Nephron progenitor cell (in vitro differentiated cells): ENCODE measurements around the gene DTYMK.

Source experiments
- DNase-seq: peaks from one replicate; pipeline ENCODE4 v3.0.0; 2021
- H3K27ac Mint-ChIP-seq: 2 replicates; pipeline ENCODE4 v1.8.0; 2021; ENCODE audit warnings: mild to moderate bottlenecking, moderate library complexity, mixed read lengths
- H3K27me3 Mint-ChIP-seq: 2 replicates; pipeline ENCODE4 v1.8.0; 2021; ENCODE audit warnings: mild to moderate bottlenecking, low read depth, mixed read lengths; ENCODE audit not compliant: poor library complexity
- H3K36me3 Mint-ChIP-seq: 2 replicates; pipeline ENCODE4 v1.8.0; 2021; ENCODE audit warnings: low read depth, mixed read lengths
- H3K4me1 Mint-ChIP-seq: 2 replicates; pipeline ENCODE4 v1.8.0; 2021; ENCODE audit warnings: mixed read lengths
- H3K4me3 Mint-ChIP-seq: 2 replicates; pipeline ENCODE4 v1.8.0; 2021; ENCODE audit warnings: mild to moderate bottlenecking, moderate library complexity, mixed read lengths
- H3K9me3 Mint-ChIP-seq: 2 replicates; pipeline ENCODE4 v1.8.0; 2021; ENCODE audit warnings: mild to moderate bottlenecking, moderate library complexity, mixed read lengths
- CTCF ChIP-seq: fragments of 200-600 bp; sonication (generic); IDR thresholded peaks from 2 replicates; pipeline ENCODE4 v1.5.0; 2021; ENCODE audit warnings: antibody characterized with exemption

The DTYMK gene

DNA sequence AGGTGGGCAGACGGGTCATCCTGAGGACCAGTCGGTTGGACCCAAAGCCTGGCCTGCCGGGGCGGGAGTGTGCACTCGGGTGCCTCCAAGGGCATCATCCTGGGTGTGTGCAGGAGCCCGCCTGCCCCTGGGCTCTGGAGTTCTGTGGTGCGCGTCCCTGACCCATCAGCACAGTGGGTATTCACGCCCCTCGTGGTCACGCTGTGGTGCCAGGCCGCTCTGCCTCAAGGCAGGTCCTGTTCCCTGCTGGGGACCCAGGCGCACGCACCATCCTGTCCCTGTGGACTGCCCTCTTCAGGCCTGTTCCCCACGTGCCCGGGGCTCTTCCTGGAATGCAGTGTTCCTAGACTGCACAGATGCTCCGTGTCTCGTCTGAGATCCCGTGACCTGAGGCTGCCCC, 33.5 kb upstream of the DTYMK start:
- no peak for TF ChIP-seq CTCF
- Mint-ChIP-seq H3K4me1 (no peaks in the 10 kb centered on the region), H3K27ac (no peak overlapping the region), H3K36me3 (peaks cover 91% of the 10 kb centered on the region), H3K4me3 (no peak overlapping the region), H3K9me3 (peaks cover 38% of the 10 kb centered on the region), H3K27me3 (no peaks in the 10 kb centered on the region)
- DNase-seq = no peak

DNA sequence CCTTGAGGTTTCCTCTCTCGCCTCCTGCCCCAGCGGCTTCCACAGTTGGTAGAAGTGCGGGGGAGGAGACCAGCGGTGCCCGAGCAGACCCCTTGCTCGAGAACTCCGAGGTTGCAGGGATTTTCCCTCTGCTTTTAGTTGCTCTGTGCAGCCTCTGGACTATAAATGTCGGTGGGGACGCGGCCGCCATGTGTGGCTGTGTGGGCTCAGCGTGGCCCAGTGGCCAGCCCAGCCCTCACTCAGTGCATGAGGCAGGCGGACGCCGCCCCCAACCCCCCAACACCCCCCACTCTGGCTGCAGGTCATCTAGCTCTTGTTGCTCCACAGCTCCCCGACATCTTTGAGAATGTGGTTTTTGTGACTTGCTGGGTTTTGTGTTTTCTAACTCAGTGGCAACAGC, 32.5 kb upstream of the DTYMK start:
- Mint-ChIP-seq H3K9me3 (peaks cover 41% of the 10 kb centered on the region), H3K36me3 (peaks cover 91% of the 10 kb centered on the region), H3K4me3 (no peak overlapping the region), H3K4me1 (no peaks in the 10 kb centered on the region), H3K27ac (peak overlapping the region; percentile 72), H3K27me3 (no peaks in the 10 kb centered on the region)
- no peak for DNase-seq
- TF ChIP-seq CTCF = no peak

DNA sequence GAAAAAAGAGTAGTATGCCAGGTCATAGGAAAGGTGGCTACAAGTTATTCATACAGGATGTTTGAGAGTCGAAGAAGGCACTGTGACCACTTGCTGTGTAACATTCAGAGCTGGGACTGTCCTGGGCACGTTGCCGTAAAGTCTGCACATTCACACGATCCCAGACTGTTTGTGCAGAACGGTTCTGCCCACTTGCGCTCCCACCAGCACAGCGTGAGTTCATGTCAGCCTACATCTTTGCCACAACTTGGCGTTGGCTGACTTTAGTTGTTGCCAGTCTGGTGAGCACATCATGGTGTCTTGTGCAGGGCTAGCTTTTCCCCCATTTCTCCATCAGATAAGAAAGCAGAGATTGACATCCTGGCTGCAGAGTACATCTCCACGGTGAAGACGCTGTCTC, 22.3 kb upstream of the DTYMK start:
- Mint-ChIP-seq H3K36me3 (peaks cover 84% of the 10 kb centered on the region), H3K4me3 (no peak overlapping the region), H3K9me3 (peaks cover 31% of the 10 kb centered on the region), H3K27me3 (no peaks in the 10 kb centered on the region), H3K4me1 (peaks cover 2% of the 10 kb centered on the region), H3K27ac (no peak overlapping the region)
- no peak for DNase-seq
- TF ChIP-seq CTCF = no peak

- peaks cover 74% of the 10 kb centered on the region for H3K36me3 Mint-ChIP-seq
- H3K27ac Mint-ChIP-seq = no peak overlapping the region
- no peaks in the 10 kb centered on the region for H3K27me3 Mint-ChIP-seq
- peaks cover 30% of the 10 kb centered on the region for H3K9me3 Mint-ChIP-seq
- H3K4me3 Mint-ChIP-seq = no peak overlapping the region
- TF ChIP-seq CTCF = no peak
- peaks cover 15% of the 10 kb centered on the region for H3K4me1 Mint-ChIP-seq
- DNase-seq = no peak
Measured at GRCh38 chr2:241706537-241706936, 19.9 kb upstream of the DTYMK start.

GRCh38 chr2:241703032-241703604, 16.5 kb upstream of the DTYMK start:
- Mint-ChIP-seq H3K4me3 (peak overlapping the region; percentile 86), H3K4me1 (peaks cover 24% of the 10 kb centered on the region), H3K9me3 (peaks cover 25% of the 10 kb centered on the region), H3K27ac (no peak overlapping the region), H3K27me3 (no peaks in the 10 kb centered on the region), H3K36me3 (peaks cover 51% of the 10 kb centered on the region)
- DNase-seq = no peak
- no peak for TF ChIP-seq CTCF

DNA sequence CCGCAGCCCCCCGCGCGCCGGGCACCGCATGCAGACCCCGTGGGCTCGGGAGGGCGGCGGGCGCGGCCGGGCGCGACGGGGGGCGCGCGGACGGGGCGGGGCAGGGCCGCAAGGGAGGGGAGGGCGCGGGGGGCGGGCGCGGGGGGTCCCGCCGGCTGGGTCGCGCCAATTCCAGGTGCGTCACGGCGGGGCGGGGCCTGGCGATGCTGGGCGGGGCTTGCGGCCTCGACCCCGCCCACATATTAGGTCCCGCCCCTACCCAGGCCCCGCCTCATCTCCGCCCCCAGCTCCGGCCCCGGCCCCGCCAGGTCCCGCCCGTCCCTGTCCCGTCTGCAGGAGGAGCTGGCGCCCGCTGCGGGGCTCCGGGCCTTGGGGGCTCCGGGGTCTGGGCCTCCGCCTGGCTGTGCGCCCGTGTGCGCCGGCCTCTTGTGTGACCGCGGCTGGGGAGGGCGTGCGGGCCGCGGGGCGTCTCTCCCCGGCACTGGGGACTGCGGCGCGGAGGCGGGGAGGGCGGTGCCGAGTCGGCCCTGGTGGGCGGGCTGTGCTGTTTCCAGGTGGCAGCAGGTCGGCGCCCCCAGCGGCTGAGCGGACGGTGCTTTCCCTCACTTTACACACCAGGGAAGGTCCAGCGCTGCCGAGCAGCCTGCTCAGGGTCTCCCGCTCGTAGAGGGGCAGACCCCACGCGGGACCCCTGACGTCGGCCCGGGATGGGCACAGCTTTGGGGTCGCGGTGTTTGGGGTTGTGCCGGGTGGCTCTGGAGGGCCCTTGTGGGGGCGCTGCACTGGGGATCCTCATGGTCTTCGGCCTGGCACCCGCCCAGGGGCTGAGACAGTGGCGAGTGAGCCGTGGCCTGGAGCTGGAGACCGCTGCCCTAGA, 15.8 kb upstream of the DTYMK start:
- Mint-ChIP-seq H3K9me3 (peaks cover 20% of the 10 kb centered on the region), H3K27ac (no peak overlapping the region), H3K4me3 (peak overlapping the region; percentile 86), H3K4me1 (peaks cover 24% of the 10 kb centered on the region), H3K36me3 (peaks cover 44% of the 10 kb centered on the region), H3K27me3 (no peaks in the 10 kb centered on the region)
- TF ChIP-seq CTCF = peak; percentile 36
- DNase-seq = peak; percentile 89
